ENCODE results near the gene MAGEF1.
A peak's percentile ranks its signal among the peaks of the same experiment; 100 is the strongest.

Gene MAGEF1

GRCh38 chr3:184685646-184686045 lies 26.2 kb downstream of the MAGEF1 start:
- Histone ChIP-seq H3K36me3 (ENCODE audit: control insufficient read depth, insufficient read depth, low read length) (no peaks in the 10 kb centered on the region), H3K4me1 (ENCODE audit: control insufficient read depth, insufficient read depth, low read length, poor library complexity, severe bottlenecking) (peaks cover 40% of the 10 kb centered on the region), H3K27ac (ENCODE audit: low read depth, low read length, severe bottlenecking) (peak overlapping the region; percentile 82), H3K9me3 (ENCODE audit: control insufficient read depth, low read length) (no peaks in the 10 kb centered on the region), H3K4me3 (ENCODE audit: extremely low read depth, insufficient read depth, low read length, poor library complexity, severe bottlenecking) (no peak overlapping the region)
- 20 to 30% methylated on average over 2 to 3 of the region's 4 CpGs for WGBS, 2 experiments (ENCODE audit: insufficient coverage in 2 of 2)

GRCh38 chr3:184685055-184685454 lies 26.8 kb downstream of the MAGEF1 start:
- no peaks in the 10 kb centered on the region for H3K9me3 ChIP-seq (ENCODE audit: control insufficient read depth, low read length)
- H3K4me3 ChIP-seq (ENCODE audit: extremely low read depth, insufficient read depth, low read length, poor library complexity, severe bottlenecking), result no peak overlapping the region
- H3K27ac ChIP-seq (ENCODE audit: low read depth, low read length, severe bottlenecking), result peak overlapping the region; percentile 82
- H3K36me3 ChIP-seq (ENCODE audit: control insufficient read depth, insufficient read depth, low read length), result no peaks in the 10 kb centered on the region
- WGBS, 2 experiments (ENCODE audit: insufficient coverage in 2 of 2), result 93 to 100% methylated on average over 2 of the region's 4 CpGs
- peaks cover 38% of the 10 kb centered on the region for H3K4me1 ChIP-seq (ENCODE audit: control insufficient read depth, insufficient read depth, low read length, poor library complexity, severe bottlenecking)

- Histone ChIP-seq H3K4me1 (ENCODE audit: control insufficient read depth, insufficient read depth, low read length, poor library complexity, severe bottlenecking) (peaks cover 32% of the 10 kb centered on the region), H3K27ac (ENCODE audit: low read depth, low read length, severe bottlenecking) (no peak overlapping the region), H3K36me3 (ENCODE audit: control insufficient read depth, insufficient read depth, low read length) (no peaks in the 10 kb centered on the region), H3K9me3 (ENCODE audit: control insufficient read depth, low read length) (no peaks in the 10 kb centered on the region), H3K4me3 (ENCODE audit: extremely low read depth, insufficient read depth, low read length, poor library complexity, severe bottlenecking) (no peak overlapping the region)
- 96 to 99% methylated on average over 11 to 12 of the region's 12 CpGs for WGBS, 2 experiments (ENCODE audit: insufficient coverage in 2 of 2)
These were observed 27.8 kb downstream of the MAGEF1 start for GRCh38 chr3:184683900-184684560.

- Histone ChIP-seq H3K4me3 (ENCODE audit: extremely low read depth, insufficient read depth, low read length, poor library complexity, severe bottlenecking) (no peak overlapping the region), H3K36me3 (ENCODE audit: control insufficient read depth, insufficient read depth, low read length) (no peaks in the 10 kb centered on the region), H3K27ac (ENCODE audit: low read depth, low read length, severe bottlenecking) (no peak overlapping the region), H3K4me1 (ENCODE audit: control insufficient read depth, insufficient read depth, low read length, poor library complexity, severe bottlenecking) (peaks cover 28% of the 10 kb centered on the region), H3K9me3 (ENCODE audit: control insufficient read depth, low read length) (no peaks in the 10 kb centered on the region)
- WGBS, 2 experiments (ENCODE audit: insufficient coverage in 2 of 2), result 72 to 90% methylated on average over 3 to 4 of the region's 5 CpGs
These were observed 28.6 kb downstream of the MAGEF1 start for GRCh38 chr3:184683234-184683633.

GRCh38 chr3:184682671-184683070 lies 29.2 kb downstream of the MAGEF1 start:
- H3K27ac ChIP-seq (ENCODE audit: low read depth, low read length, severe bottlenecking), result no peak overlapping the region
- no peaks in the 10 kb centered on the region for H3K9me3 ChIP-seq (ENCODE audit: control insufficient read depth, low read length)
- H3K36me3 ChIP-seq (ENCODE audit: control insufficient read depth, insufficient read depth, low read length), result no peaks in the 10 kb centered on the region
- H3K4me1 ChIP-seq (ENCODE audit: control insufficient read depth, insufficient read depth, low read length, poor library complexity, severe bottlenecking), result peaks cover 23% of the 10 kb centered on the region
- WGBS, 2 experiments (ENCODE audit: insufficient coverage in 2 of 2), result 95% methylated on average over 9 to 10 of the region's 11 CpGs
- no peak overlapping the region for H3K4me3 ChIP-seq (ENCODE audit: extremely low read depth, insufficient read depth, low read length, poor library complexity, severe bottlenecking)

GRCh38 chr3:184680385-184681345 lies 31.2 kb downstream of the MAGEF1 start:
- Histone ChIP-seq H3K27ac (ENCODE audit: low read depth, low read length, severe bottlenecking) (no peak overlapping the region), H3K4me3 (ENCODE audit: extremely low read depth, insufficient read depth, low read length, poor library complexity, severe bottlenecking) (no peak overlapping the region), H3K36me3 (ENCODE audit: control insufficient read depth, insufficient read depth, low read length) (no peaks in the 10 kb centered on the region), H3K9me3 (ENCODE audit: control insufficient read depth, low read length) (no peaks in the 10 kb centered on the region), H3K4me1 (ENCODE audit: control insufficient read depth, insufficient read depth, low read length, poor library complexity, severe bottlenecking) (peaks cover 13% of the 10 kb centered on the region)
- 93 to 97% methylated on average over 8 to 10 of the region's 10 CpGs for WGBS, 2 experiments (ENCODE audit: insufficient coverage in 2 of 2)

GRCh38 chr3:184679056-184679816 lies 32.6 kb downstream of the MAGEF1 start:
- no peak overlapping the region for H3K4me3 ChIP-seq (ENCODE audit: extremely low read depth, insufficient read depth, low read length, poor library complexity, severe bottlenecking)
- no peaks in the 10 kb centered on the region for H3K9me3 ChIP-seq (ENCODE audit: control insufficient read depth, low read length)
- H3K27ac ChIP-seq (ENCODE audit: low read depth, low read length, severe bottlenecking), result peak overlapping the region; percentile 67
- peaks cover 8% of the 10 kb centered on the region for H3K4me1 ChIP-seq (ENCODE audit: control insufficient read depth, insufficient read depth, low read length, poor library complexity, severe bottlenecking)
- 23 to 45% methylated on average over 14 to 17 of the region's 24 CpGs for WGBS, 2 experiments (ENCODE audit: insufficient coverage in 2 of 2)
- H3K36me3 ChIP-seq (ENCODE audit: control insufficient read depth, insufficient read depth, low read length), result no peaks in the 10 kb centered on the region

- H3K27ac ChIP-seq (ENCODE audit: low read depth, low read length, severe bottlenecking), result peak overlapping the region; percentile 67
- 90 to 91% methylated on average over 11 to 13 of the region's 16 CpGs for WGBS, 2 experiments (ENCODE audit: insufficient coverage in 2 of 2)
- H3K9me3 ChIP-seq (ENCODE audit: control insufficient read depth, low read length), result no peaks in the 10 kb centered on the region
These were observed 33.4 kb downstream of the MAGEF1 start for GRCh38 chr3:184678317-184679055.

GRCh38 chr3:184677344-184678316 lies 34.2 kb downstream of the MAGEF1 start:
- H3K36me3 ChIP-seq (ENCODE audit: control insufficient read depth, insufficient read depth, low read length), result no peaks in the 10 kb centered on the region
- no peak overlapping the region for H3K4me3 ChIP-seq (ENCODE audit: extremely low read depth, insufficient read depth, low read length, poor library complexity, severe bottlenecking)
- H3K27ac ChIP-seq (ENCODE audit: low read depth, low read length, severe bottlenecking), result no peak overlapping the region
- 87 to 92% methylated on average over 14 to 16 of the region's 17 CpGs for WGBS, 2 experiments (ENCODE audit: insufficient coverage in 2 of 2)
- H3K4me1 ChIP-seq (ENCODE audit: control insufficient read depth, insufficient read depth, low read length, poor library complexity, severe bottlenecking), result peaks cover 8% of the 10 kb centered on the region
- no peaks in the 10 kb centered on the region for H3K9me3 ChIP-seq (ENCODE audit: control insufficient read depth, low read length)

More at GRCh38 chr3:184678317-184679055, 33.4 kb downstream of the MAGEF1 start:
- Histone ChIP-seq H3K4me1 (ENCODE audit: control insufficient read depth, insufficient read depth, low read length, poor library complexity, severe bottlenecking) (peaks cover 8% of the 10 kb centered on the region), H3K4me3 (ENCODE audit: extremely low read depth, insufficient read depth, low read length, poor library complexity, severe bottlenecking) (no peak overlapping the region), H3K36me3 (ENCODE audit: control insufficient read depth, insufficient read depth, low read length) (no peaks in the 10 kb centered on the region)
